NK-92 (cell line): Measurements from ENCODE around the gene TAMM41.
"Not testable (repeated sequence)": the region's sequence is repeated elsewhere in the genome, so short reads cannot be mapped to it uniquely, and the experiment has no call there.

ENCODE experiments used
- DNase-seq: peaks from one replicate; lab custom pipeline; 2025; ENCODE audit not compliant: unreplicated experiment; lab: John Stamatoyannopoulos, UW

The TAMM41 gene

DNA sequence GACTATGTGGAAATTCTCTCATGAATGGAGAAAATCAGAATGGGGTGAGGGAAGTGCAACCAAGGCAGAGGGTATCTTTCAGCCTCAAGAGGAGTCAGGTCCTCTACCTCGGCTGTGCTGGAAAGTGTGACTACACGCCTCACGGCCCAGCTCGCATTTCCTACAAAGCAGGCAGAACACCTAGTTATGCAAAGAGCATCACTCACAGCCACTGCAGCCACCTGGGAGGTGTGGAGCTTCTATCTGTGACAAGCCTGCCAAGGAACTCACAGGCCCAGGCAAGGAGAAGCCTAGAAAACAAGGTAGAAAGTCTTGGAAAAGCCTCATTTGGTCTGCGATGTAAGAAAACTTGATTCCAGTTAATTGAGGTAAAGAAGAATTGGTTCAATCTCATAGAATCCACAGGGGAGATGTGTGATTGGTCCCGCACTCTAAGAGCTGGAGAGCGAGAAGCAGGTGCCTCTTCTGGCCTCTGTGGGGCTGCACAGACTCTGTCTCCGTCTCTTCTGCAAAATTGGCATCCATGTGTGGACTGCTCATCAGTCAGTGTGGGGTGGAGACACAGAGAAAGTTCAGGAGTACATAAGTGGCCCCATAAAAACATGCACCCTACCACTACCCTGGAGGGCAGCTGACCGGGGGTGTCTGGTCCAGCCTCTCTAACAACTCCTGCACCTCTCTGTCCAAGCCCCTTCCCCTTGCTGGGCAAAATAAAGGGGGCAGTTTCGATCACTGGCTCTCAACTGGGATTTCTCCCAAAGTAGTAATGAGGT is 76.8 kb downstream of the TAMM41 start:
- DNase-seq = no peak

DNA sequence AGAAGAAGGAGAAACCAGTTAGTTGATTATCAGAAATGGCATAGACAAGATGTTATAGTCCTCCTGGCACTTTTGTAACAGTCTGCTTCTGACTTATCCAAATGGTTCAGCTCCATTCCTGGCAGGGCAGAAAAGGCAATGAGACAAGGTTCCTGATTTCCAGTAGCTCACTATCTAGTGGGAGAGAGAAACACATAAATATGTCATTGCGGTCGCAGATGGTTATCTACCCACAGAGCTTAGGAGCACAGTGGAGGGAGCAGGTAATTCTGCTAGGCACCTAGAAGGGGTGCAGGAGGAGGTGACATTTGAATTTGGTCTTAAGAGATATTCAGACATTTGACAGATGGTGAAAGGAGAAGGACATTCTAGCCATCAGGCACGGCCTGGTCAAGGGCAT is 78.1 kb downstream of the TAMM41 start:
- DNase-seq = no peak

DNA sequence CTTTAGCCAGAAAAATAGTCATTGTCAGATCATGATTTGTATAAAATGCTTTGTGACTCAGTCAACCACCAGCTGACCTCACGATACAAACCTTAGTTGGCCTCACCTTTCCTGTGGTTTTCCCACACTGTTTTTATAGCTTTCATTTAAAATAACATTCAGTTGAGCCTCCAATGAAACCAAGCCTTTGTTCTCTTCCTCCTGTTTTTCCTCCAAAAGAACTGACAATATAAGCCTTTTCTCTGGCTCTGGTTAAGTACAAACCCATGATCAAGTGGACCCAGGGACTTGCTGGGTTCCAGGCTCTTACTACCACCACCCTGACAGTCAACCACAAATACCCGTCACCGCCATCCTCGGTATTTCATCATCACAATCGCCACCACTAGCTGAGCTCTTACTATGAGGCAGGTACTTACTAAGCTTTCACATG is 81.7 kb downstream of the TAMM41 start:
- DNase-seq = no peak

DNA sequence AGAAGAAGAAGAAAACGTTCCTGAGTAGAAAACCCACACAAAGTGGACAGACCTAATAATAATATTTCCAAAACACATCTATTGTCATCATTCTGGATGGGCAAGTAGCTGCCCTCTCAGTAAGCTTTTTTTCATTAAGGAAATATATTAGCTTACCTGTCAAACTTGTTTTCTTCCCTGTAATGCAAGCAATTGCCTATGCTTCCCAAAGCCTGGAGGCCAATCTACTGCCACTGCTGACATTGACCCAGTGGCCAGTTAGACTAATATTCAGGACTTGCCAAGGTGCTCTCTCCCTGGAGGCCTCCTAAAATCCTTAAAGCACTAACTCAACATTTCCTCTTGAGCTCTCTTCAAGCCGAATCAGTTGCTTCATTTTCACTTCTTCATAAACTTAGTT is 86.7 kb downstream of the TAMM41 start:
- no peak for DNase-seq

DNA sequence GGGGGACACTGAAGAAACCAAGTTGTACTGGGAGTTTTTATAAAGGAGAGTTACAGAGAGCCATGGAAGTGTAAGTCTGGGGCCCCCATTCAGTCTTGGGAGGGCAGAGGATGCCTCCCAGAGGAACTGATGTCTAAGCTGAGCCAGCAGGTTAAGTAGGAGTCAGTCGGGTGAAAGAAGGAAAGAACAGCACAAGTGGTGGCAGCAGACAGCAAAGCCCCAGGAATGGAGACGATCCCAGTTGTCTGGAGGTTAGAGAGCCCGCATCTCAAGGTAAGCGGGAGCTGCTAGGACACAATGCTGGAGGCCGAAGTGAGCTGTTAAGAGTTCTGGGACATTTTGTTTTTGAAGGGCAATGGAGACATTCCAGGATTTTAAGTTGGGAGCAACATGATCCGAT is 88.8 kb downstream of the TAMM41 start:
- DNase-seq = no peak

DNA sequence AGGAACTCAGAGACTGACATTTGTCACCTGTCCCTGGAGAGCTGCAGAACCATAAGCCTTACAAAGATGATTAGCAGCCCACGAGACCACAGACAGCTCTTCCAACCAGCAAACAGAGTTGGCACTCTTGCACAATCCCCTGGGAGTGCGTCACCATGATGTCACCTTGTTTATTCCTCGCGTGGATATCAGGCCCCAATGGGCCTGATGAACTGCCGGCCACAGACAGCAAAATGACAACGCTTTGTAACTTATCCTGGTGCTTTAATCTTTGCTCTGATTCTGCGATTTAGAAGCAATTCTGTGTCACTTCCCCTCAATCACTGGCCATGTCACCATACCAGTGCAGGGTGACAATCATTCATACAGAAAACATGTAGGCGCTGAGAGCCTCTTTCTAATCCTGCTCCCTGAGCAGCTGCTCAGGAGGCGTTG is 89.2 kb downstream of the TAMM41 start:
- no peak for DNase-seq

DNA sequence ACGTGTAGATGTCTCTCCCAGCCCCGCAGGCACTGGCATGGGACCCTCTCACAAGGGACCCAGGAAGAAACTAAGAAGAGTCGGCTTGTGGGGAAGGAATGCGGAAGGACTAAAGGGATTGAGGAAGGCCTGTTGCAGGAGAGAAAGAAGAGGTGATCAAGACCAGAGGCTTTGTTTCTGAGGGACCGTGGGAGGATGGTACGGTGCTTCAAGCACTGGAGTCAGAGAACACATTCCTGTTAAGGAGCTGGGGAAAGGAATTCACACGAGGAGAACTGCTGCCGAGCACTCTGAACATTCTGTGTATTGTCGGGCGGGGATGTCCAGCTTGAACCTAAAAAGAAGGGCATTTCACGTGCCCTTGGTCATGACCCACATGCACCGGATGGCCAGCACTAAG is 91.4 kb downstream of the TAMM41 start:
- DNase-seq = no peak

DNA sequence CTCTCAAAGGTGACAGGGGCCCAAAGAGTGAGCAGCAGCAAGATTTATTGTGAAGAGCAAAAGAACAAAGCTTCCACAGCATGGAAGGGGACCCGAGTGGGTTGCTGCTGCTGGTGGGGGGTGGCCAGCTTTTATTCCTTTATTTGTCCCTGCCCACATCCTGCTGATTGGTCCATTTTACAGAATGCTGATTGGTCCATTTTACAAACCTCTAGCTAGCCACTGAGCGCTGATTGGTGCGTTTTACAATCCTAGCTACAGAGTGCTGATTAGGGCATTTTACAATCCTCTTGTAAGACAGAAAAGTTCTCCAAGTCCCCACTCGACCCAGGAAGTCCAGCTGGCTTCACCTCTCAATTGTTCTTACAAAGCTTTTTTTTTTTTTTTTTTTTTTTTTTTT is 94.4 kb downstream of the TAMM41 start:
- DNase-seq = not testable (repeated sequence)

DNA sequence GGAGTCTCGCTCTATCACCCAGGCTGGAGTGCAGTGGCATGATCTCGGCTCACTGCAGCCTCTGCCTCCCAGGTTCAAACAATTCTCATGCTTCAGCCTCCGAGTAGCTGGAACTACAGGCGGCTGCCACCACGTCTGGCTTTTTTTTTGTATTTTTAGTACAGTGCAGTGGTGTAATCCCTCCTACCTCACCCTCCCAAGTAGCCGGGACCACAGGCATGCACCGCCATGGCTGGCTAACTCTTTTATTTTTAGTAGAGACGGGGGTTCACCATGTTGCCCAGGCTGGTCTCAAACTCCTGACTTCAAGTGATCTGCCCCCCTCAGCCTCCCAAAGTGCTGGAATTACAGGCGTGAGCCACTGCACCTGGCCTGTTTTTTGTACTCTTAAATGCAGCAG is 98.4 kb downstream of the TAMM41 start:
- not testable (repeated sequence) for DNase-seq
